Mesenchymal stem cell (in vitro differentiated cells and primary cell): ENCODE data around the gene TRIO.

Experiments used
- DNase-seq: peaks from one replicate; pipeline ENCODE4 v3.0.0-alpha.2; 2013
- H2AFZ ChIP-seq: one replicate; pipeline ENCODE4 v1.6.1; 2013; ENCODE audit warnings: low read depth, mild to moderate bottlenecking, control low read depth, inconsistent platforms, low read length, moderate library complexity
- H2AK5ac ChIP-seq: 2 replicates; pipeline ENCODE4 v1.6.1; 2013; ENCODE audit warnings: low read length, moderate library complexity, mild to moderate bottlenecking, inconsistent platforms; ENCODE audit not compliant: severe bottlenecking
- H2BK120ac ChIP-seq: one replicate; pipeline ENCODE4 v1.6.1; 2013; ENCODE audit warnings: low read depth, mild to moderate bottlenecking, inconsistent platforms, low read length, moderate library complexity
- H2BK12ac ChIP-seq, 2 experiments: one replicate each; pipeline ENCODE4 v1.6.1; 2013; ENCODE audit warnings: inconsistent platforms in 2 of 2, low read length in 2 of 2, mild to moderate bottlenecking in 2 of 2, moderate library complexity in 2 of 2, control low read depth in 1 of 2
- H2BK15ac ChIP-seq: one replicate; pipeline ENCODE4 v1.6.1; 2013; ENCODE audit warnings: mild to moderate bottlenecking, low read depth, inconsistent platforms; ENCODE audit not compliant: poor library complexity, severe bottlenecking
- H2BK5ac ChIP-seq: 2 replicates; pipeline ENCODE4 v1.6.1; 2013; ENCODE audit warnings: low read depth, mild to moderate bottlenecking, low read length, control low read depth, inconsistent platforms; ENCODE audit not compliant: poor library complexity, severe bottlenecking
- H3K14ac ChIP-seq, 2 experiments: one replicate each; pipeline ENCODE4 v1.6.1; 2013; ENCODE audit warnings: inconsistent platforms in 2 of 2, low read length in 2 of 2, control low read depth in 1 of 2, mild to moderate bottlenecking in 1 of 2, moderate library complexity in 1 of 2
- H3K18ac ChIP-seq, 2 experiments: one replicate each; pipeline ENCODE4 v1.6.1; 2013; ENCODE audit warnings: inconsistent platforms in 2 of 2, low read length in 2 of 2, control low read depth in 1 of 2, low read depth in 1 of 2, mild to moderate bottlenecking in 1 of 2
- H3K23ac ChIP-seq, 2 experiments: one replicate each; pipeline ENCODE4 v1.6.1; 2013; ENCODE audit warnings: inconsistent platforms in 2 of 2, low read length in 2 of 2, mild to moderate bottlenecking in 2 of 2, moderate library complexity in 2 of 2, control low read depth in 1 of 2
- H3K27ac ChIP-seq: 2 replicates; pipeline ENCODE4 v1.5.1; 2013; ENCODE audit warnings: mild to moderate bottlenecking, moderate library complexity, low read length, control low read depth, inconsistent platforms; ENCODE audit not compliant: poor library complexity, severe bottlenecking
- H3K27me3 ChIP-seq, 2 experiments: 2 replicates each; pipeline versions ENCODE4 v1.6.1 to v1.7.0; 2013; ENCODE audit warnings: low read length in 2 of 2, mild to moderate bottlenecking in 2 of 2, moderate library complexity in 2 of 2, control low read depth in 1 of 2, inconsistent platforms in 1 of 2; ENCODE audit not compliant: control insufficient read depth in 1 of 2, insufficient read depth in 1 of 2
- H3K36me3 ChIP-seq, 2 experiments: 2 replicates each; pipeline versions ENCODE4 v1.6.1 to v1.7.0; 2013; ENCODE audit warnings: low read length in 2 of 2, control low read depth in 1 of 2, inconsistent platforms in 1 of 2, low read depth in 1 of 2, mild to moderate bottlenecking in 1 of 2; ENCODE audit not compliant: insufficient read depth in 2 of 2, control insufficient read depth in 1 of 2
- H3K4ac ChIP-seq, 2 experiments: one replicate each; pipeline ENCODE4 v1.6.1; 2013; ENCODE audit warnings: inconsistent platforms in 2 of 2, low read length in 2 of 2, mild to moderate bottlenecking in 2 of 2, moderate library complexity in 2 of 2, control low read depth in 1 of 2, low read depth in 1 of 2
- H3K4me1 ChIP-seq: 2 replicates; pipeline ENCODE4 v1.6.1; 2013; ENCODE audit warnings: low read depth, low read length, control low read depth; ENCODE audit not compliant: control insufficient read depth, insufficient read depth
- H3K4me2 ChIP-seq: 2 replicates; pipeline ENCODE4 v1.6.1; 2013; ENCODE audit warnings: low read length, mild to moderate bottlenecking, inconsistent platforms; ENCODE audit not compliant: poor library complexity, severe bottlenecking
- H3K4me3 ChIP-seq, 2 experiments: 2 replicates each; pipeline versions ENCODE4 v1.5.1 to v1.7.0; 2013; ENCODE audit warnings: low read length in 2 of 2, mild to moderate bottlenecking in 2 of 2, control low read depth in 1 of 2, low read depth in 1 of 2; ENCODE audit not compliant: insufficient read depth in 1 of 2
- H3K79me1 ChIP-seq: replicated peaks from 2 replicates; pipeline ENCODE4 v1.6.1; 2013; ENCODE audit warnings: mild to moderate bottlenecking, control low read depth, low read length, inconsistent platforms; ENCODE audit not compliant: poor library complexity, severe bottlenecking
- H3K9ac ChIP-seq: 2 replicates; pipeline ENCODE4 v1.7.0; 2013; ENCODE audit warnings: mild to moderate bottlenecking, low read length, moderate library complexity
- H3K9me3 ChIP-seq: 2 replicates; pipeline ENCODE4 v1.7.0; 2013; ENCODE audit warnings: mild to moderate bottlenecking, low read length; ENCODE audit not compliant: control insufficient read depth
- H4K8ac ChIP-seq: one replicate; pipeline ENCODE4 v1.6.1; 2013; ENCODE audit warnings: inconsistent platforms, mild to moderate bottlenecking, low read length, moderate library complexity
- H4K91ac ChIP-seq: one replicate; pipeline ENCODE4 v1.6.1; 2013; ENCODE audit warnings: mild to moderate bottlenecking, low read length, inconsistent platforms
- WGBS: methylation state at CpG from one replicate; pipeline ENCODE4 v1.1.7; 2013; ENCODE audit warnings: mixed read lengths; 5-methylcytosine and 5-hydroxymethylcytosine counted together

The TRIO gene

DNA sequence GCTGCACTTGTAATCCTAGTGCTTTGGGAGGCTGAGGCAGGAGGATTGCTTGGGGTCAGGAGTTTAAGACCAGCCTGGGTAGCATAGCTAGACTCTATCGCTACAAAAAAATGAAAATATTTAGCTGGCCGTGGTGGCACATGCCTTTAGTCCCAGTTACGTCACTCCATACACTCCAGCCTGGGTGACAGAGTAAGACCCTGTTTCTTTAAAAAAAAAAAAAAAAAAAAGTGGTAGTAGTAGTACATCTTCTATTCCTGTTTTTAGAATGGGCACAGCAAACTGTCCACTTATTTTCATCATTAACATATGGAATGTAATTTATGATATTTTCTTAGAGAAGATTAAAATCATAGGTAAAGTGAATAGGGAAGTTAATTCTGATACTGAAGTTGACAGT, 48.2 kb downstream of the TRIO start:
- peak overlapping the region; percentile 21 to 52 for H2BK12ac ChIP-seq
- no peak overlapping the region for H3K4me2 ChIP-seq
- peak overlapping the region; percentile 79 for H3K9ac ChIP-seq
- peak overlapping the region; percentile 57 for H2BK15ac ChIP-seq
- no peak overlapping the region for H3K18ac ChIP-seq
- no peak overlapping the region for H3K4me3 ChIP-seq
- no peak overlapping the region for H2BK5ac ChIP-seq
- 70% methylated on average over 2 of the region's 3 CpGs for WGBS
- no peaks in the 10 kb centered on the region for H3K9me3 ChIP-seq
- H3K14ac ChIP-seq, result no peak overlapping the region
- peak overlapping the region; percentile 72 for H2AK5ac ChIP-seq
- H3K27me3 ChIP-seq, result no peaks in the 10 kb centered on the region
- H3K27ac ChIP-seq, result peak overlapping the region; percentile 95
- no peak overlapping the region for H3K4ac ChIP-seq
- no peaks in the 10 kb centered on the region for H3K79me1 ChIP-seq
- H3K36me3 ChIP-seq, result peaks cover 0 to 10% of the 10 kb centered on the region in 2 experiments
- H4K8ac ChIP-seq, result no peak overlapping the region
- H2AFZ ChIP-seq, result no peak overlapping the region
- DNase-seq, result no peak
- no peak overlapping the region for H3K23ac ChIP-seq
- peaks cover 16% of the 10 kb centered on the region for H3K4me1 ChIP-seq
- H2BK120ac ChIP-seq, result no peak overlapping the region
- H4K91ac ChIP-seq, result no peak overlapping the region

GRCh38 chr5:14193496-14193895, 50.4 kb downstream of the TRIO start:
- H4K8ac ChIP-seq, result no peak overlapping the region
- H3K9ac ChIP-seq, result peak overlapping the region; percentile 33
- no peak overlapping the region for H2BK15ac ChIP-seq
- no peak overlapping the region for H3K14ac ChIP-seq
- H3K23ac ChIP-seq, result no peak overlapping the region
- H3K36me3 ChIP-seq, result peaks cover 0 to 10% of the 10 kb centered on the region in 2 experiments
- H2AK5ac ChIP-seq, result no peak overlapping the region
- peaks cover 16% of the 10 kb centered on the region for H3K4me1 ChIP-seq
- no peaks in the 10 kb centered on the region for H3K27me3 ChIP-seq
- 69% methylated on average over 4 of the region's 4 CpGs for WGBS
- H3K4me3 ChIP-seq, result no peak overlapping the region
- H3K18ac ChIP-seq, result no peak overlapping the region
- no peak overlapping the region for H4K91ac ChIP-seq
- H3K4me2 ChIP-seq, result no peak overlapping the region
- H3K9me3 ChIP-seq, result no peaks in the 10 kb centered on the region
- no peak overlapping the region for H2BK120ac ChIP-seq
- no peak overlapping the region for H2BK5ac ChIP-seq
- no peak overlapping the region for H3K27ac ChIP-seq
- no peak overlapping the region for H2BK12ac ChIP-seq
- no peak overlapping the region for H3K4ac ChIP-seq
- no peaks in the 10 kb centered on the region for H3K79me1 ChIP-seq
- no peak overlapping the region for H2AFZ ChIP-seq
- DNase-seq, result peak; percentile 67

DNA sequence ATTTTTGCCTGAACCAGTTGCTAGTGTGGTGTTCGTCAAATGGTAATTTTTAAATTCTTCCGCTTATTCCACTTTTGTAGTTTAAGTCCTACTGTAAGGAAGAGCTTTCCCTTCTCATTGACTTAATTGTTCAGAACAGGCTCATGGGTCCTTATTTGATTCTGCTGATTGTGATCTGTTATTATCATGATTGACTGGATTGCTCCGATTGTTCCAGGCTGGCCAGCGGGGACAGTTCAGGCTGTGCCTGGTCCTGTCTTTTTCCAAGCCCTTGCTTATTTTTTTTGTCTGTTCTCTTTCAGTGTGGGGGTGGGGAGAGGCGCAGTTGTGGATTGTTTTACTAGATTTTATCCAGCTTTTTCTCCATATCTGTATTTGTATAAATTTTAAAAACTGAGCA, 52.4 kb downstream of the TRIO start:
- no peak overlapping the region for H3K4me2 ChIP-seq
- no peak overlapping the region for H3K4ac ChIP-seq
- no peak overlapping the region for H2BK5ac ChIP-seq
- H4K91ac ChIP-seq, result no peak overlapping the region
- H3K4me3 ChIP-seq, result no peak overlapping the region
- no peak overlapping the region for H2AK5ac ChIP-seq
- peaks cover 5 to 10% of the 10 kb centered on the region in 2 experiments for H3K36me3 ChIP-seq
- H3K9me3 ChIP-seq, result no peaks in the 10 kb centered on the region
- H2BK120ac ChIP-seq, result no peak overlapping the region
- H2BK12ac ChIP-seq, result no peak overlapping the region
- no peak overlapping the region for H3K14ac ChIP-seq
- no peaks in the 10 kb centered on the region for H3K79me1 ChIP-seq
- no peak overlapping the region for H4K8ac ChIP-seq
- H3K9ac ChIP-seq, result no peak overlapping the region
- H3K27ac ChIP-seq, result no peak overlapping the region
- DNase-seq, result no peak
- no peak overlapping the region for H2BK15ac ChIP-seq
- no peak overlapping the region for H3K18ac ChIP-seq
- H3K4me1 ChIP-seq, result peaks cover 20% of the 10 kb centered on the region
- H3K27me3 ChIP-seq, result no peaks in the 10 kb centered on the region
- H2AFZ ChIP-seq, result no peak overlapping the region
- 94% methylated on average over 4 of the region's 5 CpGs for WGBS
- H3K23ac ChIP-seq, result no peak overlapping the region

DNA sequence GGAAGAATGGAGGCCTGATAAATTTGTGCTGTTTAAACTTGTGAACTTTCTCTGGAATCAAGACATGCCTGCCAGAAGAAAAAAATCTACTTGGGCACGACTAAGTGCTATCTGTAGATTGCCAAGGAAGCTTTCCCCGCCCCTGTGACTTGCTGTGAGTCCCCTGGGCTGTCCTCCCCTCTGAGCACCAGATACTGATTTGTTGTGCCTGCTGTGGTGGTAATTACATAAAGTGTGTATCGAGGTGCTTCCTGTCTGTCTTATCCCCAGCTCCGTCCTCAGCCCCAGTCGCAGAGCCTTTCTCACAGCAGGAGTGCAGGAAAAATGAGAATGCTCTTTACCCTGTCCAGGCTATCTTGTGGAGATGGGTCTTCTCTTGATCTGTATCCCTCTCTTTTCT, 53.9 kb downstream of the TRIO start:
- Histone ChIP-seq H3K14ac (no peak overlapping the region), H3K79me1 (no peaks in the 10 kb centered on the region), H2AK5ac (peak overlapping the region; percentile 26), H2BK12ac (peak overlapping the region in 1 of 2 experiments; percentile 81), H2BK5ac (peak overlapping the region; percentile 34), H3K18ac (no peak overlapping the region), H2BK15ac (no peak overlapping the region), H3K27me3 (no peaks in the 10 kb centered on the region), H3K9ac (peak overlapping the region; percentile 42), H4K8ac (peak overlapping the region; percentile 59), H2AFZ (no peak overlapping the region), H3K27ac (peak overlapping the region; percentile 33), H3K9me3 (no peaks in the 10 kb centered on the region), H3K4me1 (peaks cover 16% of the 10 kb centered on the region), H3K23ac (no peak overlapping the region), H3K4me2 (no peak overlapping the region), H4K91ac (no peak overlapping the region), H2BK120ac (no peak overlapping the region), H3K4me3 (no peak overlapping the region), H3K4ac (peak overlapping the region in 1 of 2 experiments; percentile 33), H3K36me3 (peaks cover 5 to 10% of the 10 kb centered on the region in 2 experiments)
- no peak for DNase-seq
- 65% methylated on average over 5 of the region's 5 CpGs for WGBS
